CD8-positive, alpha-beta memory T cell (primary cell): ENCODE measurements around the gene PAXX. TPM values are rescaled to one million over a fixed set of nuclear protein-coding genes. Genes with fewer than 3 reads are reported as not detected.

Experiments used
- CTCF ChIA-PET: fragments of 350-600 bp; sonication (Branson Sonifier 250); formaldehyde crosslinking; loops from one replicate; lab custom pipeline; 2021; ENCODE audit warnings: antibody characterized with exemption; lab: Charles Lee
- POLR2A ChIA-PET: fragments of 350-600 bp; sonication (Branson Sonifier 250); formaldehyde crosslinking; loops from one replicate; lab custom pipeline; 2021; ENCODE audit warnings: antibody characterized with exemption; lab: Charles Lee
- DNase-seq, 5 donors: peaks; one replicate each; pipeline versions ENCODE4 v3.0.0 to v3.0.0-alpha.2; 2020 to 2022; ENCODE audit warnings: mixed read lengths in 1 of 5
- H3K27ac ChIP-seq: one replicate; pipeline ENCODE4 v1.7.0; 2013; ENCODE audit warnings: low read depth, mild to moderate bottlenecking, low read length, moderate library complexity
- H3K27me3 ChIP-seq: 2 replicates; pipeline ENCODE4 v1.7.0; 2013; ENCODE audit warnings: low read length, mild to moderate bottlenecking; ENCODE audit not compliant: insufficient read depth, poor library complexity, severe bottlenecking
- H3K36me3 ChIP-seq: 2 replicates; pipeline ENCODE4 v1.7.0; 2013; ENCODE audit warnings: mild to moderate bottlenecking, low read length, moderate library complexity; ENCODE audit not compliant: insufficient read depth
- H3K4me1 ChIP-seq: 2 replicates; pipeline ENCODE4 v1.7.0; 2013; ENCODE audit warnings: mild to moderate bottlenecking, low read length, moderate library complexity; ENCODE audit not compliant: insufficient read depth
- H3K4me3 ChIP-seq: 2 replicates; pipeline ENCODE4 v1.7.0; 2013; ENCODE audit warnings: mild to moderate bottlenecking, low read length
- H3K9me3 ChIP-seq: 2 replicates; pipeline ENCODE4 v1.7.0; 2013; ENCODE audit warnings: mild to moderate bottlenecking, low read length
- H3K27ac Mint-ChIP-seq, 8 donors: one replicate each; pipeline ENCODE4 v1.8.0; 2020 to 2021; ENCODE audit warnings: mixed read lengths in 8 of 8, mild to moderate bottlenecking in 6 of 8, inconsistent platforms in 3 of 8, moderate library complexity in 3 of 8
- H3K27me3 Mint-ChIP-seq, 2 donors: one replicate each; pipeline ENCODE4 v1.8.0; 2020 to 2021; ENCODE audit warnings: mixed read lengths in 2 of 2, mild to moderate bottlenecking in 1 of 2, moderate library complexity in 1 of 2
- H3K36me3 Mint-ChIP-seq, 3 donors: one replicate each; pipeline ENCODE4 v1.8.0; 2020 to 2021; ENCODE audit warnings: mixed read lengths in 3 of 3, inconsistent platforms in 1 of 3, mild to moderate bottlenecking in 1 of 3
- H3K4me1 Mint-ChIP-seq, 3 donors: one replicate each; pipeline ENCODE4 v1.8.0; 2020 to 2021; ENCODE audit warnings: mixed read lengths in 3 of 3, inconsistent platforms in 1 of 3, mild to moderate bottlenecking in 1 of 3
- H3K4me3 Mint-ChIP-seq, 7 donors: one replicate each; pipeline ENCODE4 v1.8.0; 2020 to 2021; ENCODE audit warnings: mixed read lengths in 7 of 7, mild to moderate bottlenecking in 6 of 7, moderate library complexity in 4 of 7, inconsistent platforms in 2 of 7
- H3K9me3 Mint-ChIP-seq, 5 donors: one replicate each; pipeline ENCODE4 v1.8.0; 2020 to 2022; ENCODE audit warnings: mixed read lengths in 5 of 5, mild to moderate bottlenecking in 3 of 5, moderate library complexity in 2 of 5, inconsistent platforms in 1 of 5
- polyA plus RNA-seq: library from polyadenylated mRNA; unstranded; fragments of 300-500 nt; fragmentation: Illumina TruSeq; gene quantifications from one replicate; pipeline ENCODE4 v1.2.3, GENCODE V29; 2021
- total RNA-seq, 2 experiments: library from RNA; stranded (reverse); gene quantifications; one replicate each; pipeline ENCODE4 v1.2.3, GENCODE V29; 2021

PAXX gene
- total and polyA plus RNA-seq, 3 experiments from 2014 or later, result 78.4 to 156 (median 82.2) TPM

DNA sequence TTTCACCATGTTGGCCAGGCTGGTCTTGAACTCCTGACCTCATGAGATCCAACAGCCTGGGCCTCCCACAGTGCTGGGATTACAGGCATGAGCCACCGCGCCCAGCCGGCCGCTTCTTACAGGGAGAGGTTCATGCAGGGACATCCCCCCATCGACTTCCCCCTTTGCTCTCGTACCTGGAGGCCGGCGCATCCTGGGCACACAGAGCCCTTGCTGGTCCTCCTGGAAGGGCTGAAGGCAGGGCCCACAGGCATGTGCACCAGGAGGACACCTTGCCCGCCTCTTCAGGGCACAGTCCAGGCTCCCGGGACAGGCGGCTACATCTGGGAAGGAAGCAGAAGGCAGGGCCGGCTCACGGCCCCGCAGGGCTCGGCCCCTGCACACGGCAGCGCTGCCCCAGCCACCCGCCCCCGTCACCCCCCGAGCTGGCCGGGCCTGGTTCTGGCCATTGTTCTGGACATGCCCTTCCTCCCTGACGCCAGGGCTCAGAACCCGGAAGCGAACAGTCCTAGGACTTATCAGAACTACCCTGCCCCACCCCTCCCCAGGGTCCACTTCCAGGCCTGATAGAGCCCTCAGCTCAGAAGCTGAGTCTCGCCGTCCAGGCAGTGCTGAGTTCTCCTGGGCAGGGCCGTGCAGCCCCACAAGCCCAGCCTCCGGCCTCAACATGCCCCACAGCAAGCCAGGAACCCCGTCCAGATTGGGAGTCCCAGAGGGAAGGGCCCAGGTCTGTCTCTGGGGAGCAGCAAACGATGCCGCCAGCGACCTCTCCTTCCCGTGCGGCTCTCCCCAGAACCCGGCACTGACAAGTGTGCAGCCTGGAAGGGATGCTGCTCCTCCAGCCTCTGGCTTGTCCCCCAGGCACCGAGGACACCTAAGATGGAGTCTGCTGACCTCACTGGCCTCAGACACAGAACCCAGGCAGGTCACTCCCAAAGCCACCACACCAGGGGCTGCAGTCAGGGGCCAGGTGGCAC, 50.8 kb downstream of the PAXX start:
- Histone ChIP-seq H3K36me3 (no peaks in the 10 kb centered on the region), H3K4me1 (peaks cover 27% of the 10 kb centered on the region), H3K27me3 (peaks cover 25% of the 10 kb centered on the region), H3K4me3 (no peak overlapping the region), H3K9me3 (no peaks in the 10 kb centered on the region), H3K27ac (no peak overlapping the region)
- H3K9me3 Mint-ChIP-seq, result no peaks in the 10 kb centered on the region
- H3K4me3 Mint-ChIP-seq, result peak overlapping the region in 2 of 7 donors; percentile 39 to 54
- no peak overlapping the region for H3K27ac Mint-ChIP-seq
- H3K4me1 Mint-ChIP-seq, result peaks cover 6 to 26% (median 13%) of the 10 kb centered on the region in 3 donors
- CTCF ChIA-PET, result interaction anchor here (0.7 to 2.5 kb wide), 4 partner anchors 8 to 72 kb away, joined by 3 to 18 read pairs (median 8); partner anchors contain the start of gene SAPCD2
- POLR2A ChIA-PET, result no interaction called here
- H3K36me3 Mint-ChIP-seq, result no peaks in the 10 kb centered on the region
- no peak for DNase-seq
- peaks cover 20 to 21% of the 10 kb centered on the region in 2 donors for H3K27me3 Mint-ChIP-seq

Other genes with a start within 250 kb of the PAXX start
Only the 30 nearest of the 39 such genes appear.
- gene TMEM141, start 201.1 kb upstream of the PAXX start, total RNA-seq, result 10 to 100 TPM; 50.1 to 50.6 TPM
- gene TMEM141, start 201.1 kb upstream of the PAXX start, polyA plus RNA-seq, result 37.8 TPM
- under 1 TPM in 1 of 2 experiments, not detected in 1; 0.73 TPM for gene CCDC183, start 196.1 kb upstream of the PAXX start, total RNA-seq
- gene CCDC183, start 196.1 kb upstream of the PAXX start, polyA plus RNA-seq, result 0.26 TPM
- gene RABL6, start 184.5 kb upstream of the PAXX start, total RNA-seq, result 100 to 1,000 TPM in 1 of 2 experiments, 10 to 100 TPM in 1; 98.2 to 106 TPM
- gene RABL6, start 184.5 kb upstream of the PAXX start, polyA plus RNA-seq, result 20.9 TPM
- 1 to 10 TPM; 3.2 TPM for gene AJM1, start 149.9 kb upstream of the PAXX start, total RNA-seq
- 0.39 TPM for gene AJM1, start 149.9 kb upstream of the PAXX start, polyA plus RNA-seq
- 100 to 1,000 TPM; 108 to 110 TPM for gene PHPT1, start 143.0 kb upstream of the PAXX start, total RNA-seq
- gene PHPT1, start 143.0 kb upstream of the PAXX start, polyA plus RNA-seq, result 100.0 TPM
- gene MAMDC4, start 140.1 kb upstream of the PAXX start, total RNA-seq, result 10 to 100 TPM; 12.2 to 12.9 TPM
- gene MAMDC4, start 140.1 kb upstream of the PAXX start, polyA plus RNA-seq, result not detected
- gene EDF1, start 126.1 kb upstream of the PAXX start, total RNA-seq, result 100 to 1,000 TPM; 354 to 356 TPM
- 476 TPM for gene EDF1, start 126.1 kb upstream of the PAXX start, polyA plus RNA-seq
- gene TRAF2, start 105.9 kb upstream of the PAXX start, total RNA-seq, result 10 to 100 TPM; 53.2 to 60.5 TPM
- gene TRAF2, start 105.9 kb upstream of the PAXX start, polyA plus RNA-seq, result 23.1 TPM
- 100 to 1,000 TPM; 104 to 105 TPM for gene FBXW5, start 47.7 kb upstream of the PAXX start, total RNA-seq
- gene FBXW5, start 47.7 kb upstream of the PAXX start, polyA plus RNA-seq, result 163 TPM
- gene C8G, start 47.2 kb upstream of the PAXX start, total RNA-seq, result under 1 TPM in 1 of 2 experiments, not detected in 1; 0.96 TPM
- gene C8G, start 47.2 kb upstream of the PAXX start, polyA plus RNA-seq, result not detected
- 1 to 10 TPM in 1 of 2 experiments, under 1 TPM in 1; 0.85 to 1.3 TPM for gene LCN12, start 40.1 kb upstream of the PAXX start, total RNA-seq
- gene LCN12, start 40.1 kb upstream of the PAXX start, polyA plus RNA-seq, result not detected
- under 1 TPM; 0.24 to 0.49 TPM for gene PTGDS, start 14.9 kb upstream of the PAXX start, total RNA-seq
- gene PTGDS, start 14.9 kb upstream of the PAXX start, polyA plus RNA-seq, result 5.5 TPM
- gene LCNL1, start 9.4 kb upstream of the PAXX start, total RNA-seq, result under 1 TPM; 0.20 to 0.22 TPM
- gene LCNL1, start 9.4 kb upstream of the PAXX start, polyA plus RNA-seq, result 0.16 TPM
- 1 to 10 TPM; 3.4 to 4.1 TPM for gene CLIC3, start 4.1 kb downstream of the PAXX start, total RNA-seq
- 52.1 TPM for gene CLIC3, start 4.1 kb downstream of the PAXX start, polyA plus RNA-seq
- gene ABCA2, start 35.8 kb downstream of the PAXX start, total RNA-seq, result 10 to 100 TPM; 15.9 to 20.7 TPM
- gene ABCA2, start 35.8 kb downstream of the PAXX start, polyA plus RNA-seq, result 20.2 TPM
- gene FUT7, start 39.7 kb downstream of the PAXX start, total RNA-seq, result under 1 TPM; 0.57 to 0.82 TPM
- 28.7 TPM for gene FUT7, start 39.7 kb downstream of the PAXX start, polyA plus RNA-seq
- 10 to 100 TPM; 24.6 to 27.5 TPM for gene NPDC1, start 53.8 kb downstream of the PAXX start, total RNA-seq
- 38.4 TPM for gene NPDC1, start 53.8 kb downstream of the PAXX start, polyA plus RNA-seq
- gene ENTPD2, start 61.6 kb downstream of the PAXX start, total RNA-seq, result not detected
- not detected for gene ENTPD2, start 61.6 kb downstream of the PAXX start, polyA plus RNA-seq
- gene SAPCD2, start 78.1 kb downstream of the PAXX start, total RNA-seq, result 10 to 100 TPM; 11.5 to 12.7 TPM
- gene SAPCD2, start 78.1 kb downstream of the PAXX start, polyA plus RNA-seq, result 0.15 TPM
- gene UAP1L1, start 85.1 kb downstream of the PAXX start, total RNA-seq, result 10 to 100 TPM; 15.3 to 15.5 TPM
- 4.6 TPM for gene UAP1L1, start 85.1 kb downstream of the PAXX start, polyA plus RNA-seq
- 10 to 100 TPM; 31.9 to 32.7 TPM for gene MAN1B1, start 94.6 kb downstream of the PAXX start, total RNA-seq
- gene MAN1B1, start 94.6 kb downstream of the PAXX start, polyA plus RNA-seq, result 39.3 TPM
- gene DPP7, start 122.3 kb downstream of the PAXX start, total RNA-seq, result 100 to 1,000 TPM; 294 to 308 TPM
- 158 TPM for gene DPP7, start 122.3 kb downstream of the PAXX start, polyA plus RNA-seq
- not detected for gene GRIN1, start 146.7 kb downstream of the PAXX start, total RNA-seq
- not detected for gene GRIN1, start 146.7 kb downstream of the PAXX start, polyA plus RNA-seq
- gene LRRC26, start 177.6 kb downstream of the PAXX start, total RNA-seq, result not detected
- gene LRRC26, start 177.6 kb downstream of the PAXX start, polyA plus RNA-seq, result not detected
- gene TMEM210, start 179.6 kb downstream of the PAXX start, total RNA-seq, result not detected
- gene TMEM210, start 179.6 kb downstream of the PAXX start, polyA plus RNA-seq, result not detected
- 10 to 100 TPM; 50.2 to 57.0 TPM for gene ANAPC2, start 196.1 kb downstream of the PAXX start, total RNA-seq
- gene ANAPC2, start 196.1 kb downstream of the PAXX start, polyA plus RNA-seq, result 5.4 TPM
- gene SSNA1, start 196.3 kb downstream of the PAXX start, total RNA-seq, result 100 to 1,000 TPM; 114 to 118 TPM
- 138 TPM for gene SSNA1, start 196.3 kb downstream of the PAXX start, polyA plus RNA-seq
- 10 to 100 TPM; 14.1 to 15.1 TPM for gene TPRN, start 208.3 kb downstream of the PAXX start, total RNA-seq
- 0.76 TPM for gene TPRN, start 208.3 kb downstream of the PAXX start, polyA plus RNA-seq
- gene TMEM203, start 213.2 kb downstream of the PAXX start, total RNA-seq, result 10 to 100 TPM; 51.5 to 53.9 TPM
- gene TMEM203, start 213.2 kb downstream of the PAXX start, polyA plus RNA-seq, result 134 TPM
- gene NDOR1, start 213.3 kb downstream of the PAXX start, total RNA-seq, result 10 to 100 TPM; 45.1 to 47.4 TPM
- gene NDOR1, start 213.3 kb downstream of the PAXX start, polyA plus RNA-seq, result 9.9 TPM